SK-N-MC (cell line): ENCODE data around the gene TP53BP1.

Experiments used
- DNase-seq: peaks from one replicate; pipeline ENCODE4 v3.0.0-alpha.2; 2011; ENCODE audit warnings: low read depth, low spot score
- H3K27ac ChIP-seq: fragments of 200-600 bp; sonication (generic); 2 replicates; pipeline ENCODE4 v1.5.1; 2016; ENCODE audit warnings: mixed run types
- H3K36me3 ChIP-seq: fragments of 200-600 bp; sonication (generic); 2 replicates; pipeline ENCODE4 v1.6.1; 2017; ENCODE audit warnings: antibody characterized with exemption, low read length, mixed read lengths; ENCODE audit not compliant: insufficient read depth
- H3K4me3 ChIP-seq: fragments of 200-600 bp; sonication (generic); 2 replicates; pipeline ENCODE4 v1.5.1; 2016
- H3K9ac ChIP-seq: fragments of 200-600 bp; sonication (generic); 2 replicates; pipeline ENCODE4 v1.8.0; 2017; ENCODE audit warnings: mixed run types, mixed read lengths; ENCODE audit not compliant: insufficient read length
- H3K9me3 ChIP-seq: fragments of 200-600 bp; sonication (generic); 2 replicates; pipeline ENCODE4 v1.6.1; 2017; ENCODE audit warnings: low read depth, mild to moderate bottlenecking, antibody characterized with exemption, low read length, moderate library complexity, mixed read lengths
- EZH2 ChIP-seq: fragments of 200-600 bp; sonication (generic); IDR thresholded peaks from one replicate; pipeline ENCODE4 v1.6.1; 2017; ENCODE audit warnings: antibody characterized with exemption
- FOXP2 ChIP-seq: optimal IDR thresholded peaks from 2 replicates; pipeline ENCODE3; 2011; ENCODE audit warnings: mild to moderate bottlenecking, moderate library complexity; ENCODE audit not compliant: insufficient read depth; ENCODE audit errors: extremely low read length, control extremely low read depth
- POLR2AphosphoS5 ChIP-seq: IDR thresholded peaks from 2 replicates; pipeline ENCODE4 v1.6.1; 2012; ENCODE audit warnings: mild to moderate bottlenecking, low read depth, low read length, borderline replicate concordance

Gene TP53BP1

DNA sequence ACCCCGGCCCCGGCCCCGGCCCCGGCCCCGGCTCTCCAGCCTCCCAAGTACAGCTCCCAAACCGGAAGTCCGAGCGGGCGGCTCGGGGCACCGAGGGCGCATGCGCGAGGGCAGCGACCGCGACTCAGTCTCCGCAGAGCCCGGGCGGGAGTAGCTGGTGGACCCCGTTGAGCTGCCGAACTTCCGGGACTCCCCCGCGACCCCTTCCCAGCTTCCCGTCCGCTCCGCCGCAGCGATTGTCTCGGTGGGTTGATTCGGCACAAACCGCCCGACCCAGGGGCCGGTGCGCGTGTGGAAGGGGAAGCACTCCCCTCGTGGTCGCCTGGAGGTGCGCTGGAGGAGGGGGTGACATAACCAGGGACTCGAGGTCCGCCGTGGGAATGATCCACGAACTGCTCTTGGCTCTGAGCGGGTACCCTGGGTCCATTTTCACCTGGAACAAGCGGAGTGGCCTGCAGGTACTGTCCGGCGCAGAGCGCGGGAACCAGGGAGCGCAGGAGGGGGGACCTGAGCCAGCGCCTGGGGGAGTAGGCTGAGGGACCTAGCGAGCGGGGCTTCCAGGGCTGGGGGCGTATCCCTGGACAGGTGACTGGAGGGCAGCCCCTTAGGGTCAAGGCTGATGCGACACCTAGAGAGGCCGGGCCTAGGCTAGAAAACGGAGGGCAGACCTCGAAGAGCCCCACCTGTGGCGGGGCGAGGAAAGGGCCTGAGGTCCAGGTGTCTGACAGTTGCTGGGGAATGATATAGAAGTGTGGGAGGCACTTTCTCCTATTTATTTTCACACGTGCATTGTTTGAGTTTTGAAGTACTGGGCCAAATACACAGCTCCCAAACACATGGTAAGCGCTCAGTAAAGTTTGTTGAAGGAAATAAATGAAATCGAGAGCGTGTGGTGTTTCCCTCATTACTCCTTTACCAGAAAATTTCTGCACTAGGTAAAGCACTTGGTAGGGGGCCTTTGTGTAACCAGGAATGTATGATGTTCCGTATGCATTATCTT, 121.7 kb downstream of the TP53BP1 start, which contains the start of the genes TUBGCP4 and ZSCAN29:
Gene TUBGCP4, plus strand, starts transcription at position 127 of the 1,000 bp plus-strand sequence. Its CDS starts 254 bp downstream, at position 381.
Gene ZSCAN29, minus strand, starts transcription at position 69 of the 1,000 bp plus-strand sequence. CDS start 1,130 bp downstream, outside the sequence.
- peak within 1 kb of the TSS; percentile 85 for H3K4me3 ChIP-seq
- DNase-seq = no peak
- H3K9me3 ChIP-seq = no peaks in the 10 kb centered on the region
- no peak within 1 kb of the TSS for H3K27ac ChIP-seq
- peaks cover 23% of the 10 kb centered on the region for H3K36me3 ChIP-seq
- peak within 1 kb of the TSS; percentile 86 for H3K9ac ChIP-seq
- TF ChIP-seq POLR2AphosphoS5 (peak; percentile 81), EZH2 (no peak), FOXP2 (no peak)

DNA sequence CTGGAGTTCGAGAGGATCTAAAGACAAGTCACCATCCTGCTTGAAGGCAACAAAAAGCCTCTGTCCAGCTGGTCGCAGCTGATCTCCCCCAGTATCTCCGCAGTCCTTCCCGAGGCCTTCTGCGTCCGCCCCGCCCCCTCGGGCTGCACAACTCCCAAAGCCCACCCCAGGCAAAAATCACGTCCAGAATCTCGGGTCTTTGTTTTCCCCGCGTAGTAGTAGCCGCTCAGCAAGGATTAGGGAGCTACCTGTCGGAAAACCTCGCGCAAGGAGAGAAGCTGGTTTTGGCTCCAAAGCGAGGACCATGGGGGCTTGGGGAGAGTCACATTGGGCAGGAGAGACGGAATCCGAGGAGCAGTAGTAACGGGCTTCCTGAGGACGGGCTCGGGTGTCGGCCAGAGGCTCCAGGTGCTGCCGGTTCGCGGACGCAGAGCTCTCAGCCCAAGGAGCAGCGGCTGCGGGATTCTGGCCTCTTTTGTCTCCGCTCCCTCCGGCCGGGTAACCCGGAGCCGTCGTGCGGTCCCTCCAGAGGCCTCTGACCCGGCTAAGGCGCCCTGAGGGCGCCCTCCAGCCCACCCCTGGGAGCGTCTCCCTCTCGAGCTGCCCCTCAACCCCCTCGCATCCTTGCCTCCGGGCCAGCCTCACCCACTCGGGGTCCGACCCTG, 122.5 kb downstream of the TP53BP1 start:
- no peak overlapping the region for H3K27ac ChIP-seq
- peak overlapping the region; percentile 85 for H3K4me3 ChIP-seq
- TF ChIP-seq EZH2 = no peak
- TF ChIP-seq POLR2AphosphoS5 = no peak
- no peak for TF ChIP-seq FOXP2
- DNase-seq = no peak
- H3K9ac ChIP-seq = peak overlapping the region; percentile 86
- peaks cover 30% of the 10 kb centered on the region for H3K36me3 ChIP-seq
- H3K9me3 ChIP-seq = no peaks in the 10 kb centered on the region

DNA sequence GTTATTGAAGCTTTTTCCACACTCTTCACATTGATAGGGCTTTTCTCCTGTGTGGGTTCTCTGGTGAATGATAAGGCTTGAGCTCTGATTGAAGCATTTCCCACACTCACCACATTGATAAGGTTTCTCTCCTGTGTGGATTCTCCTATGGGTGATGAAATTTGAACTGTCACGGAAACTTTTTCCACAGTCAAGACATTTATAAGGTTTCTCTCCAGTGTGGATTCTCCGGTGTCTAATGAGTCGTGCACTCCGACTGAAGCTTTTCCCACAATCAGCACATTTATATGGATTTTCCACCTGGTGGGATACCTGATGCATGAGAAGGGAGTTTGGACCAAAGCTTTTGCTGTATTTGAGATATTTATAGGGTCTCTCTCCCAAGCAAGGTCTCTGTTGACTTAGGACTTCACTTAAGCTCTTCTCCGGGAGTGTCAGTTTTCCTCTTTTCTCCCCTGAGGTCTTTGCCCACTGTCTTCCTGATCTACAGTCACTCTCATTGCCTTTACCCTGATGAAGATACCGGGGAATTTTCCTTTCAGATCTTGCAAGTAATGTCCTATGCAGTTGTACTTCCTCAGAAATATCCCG, 131.5 kb downstream of the TP53BP1 start:
- H3K9me3 ChIP-seq = peaks cover 24% of the 10 kb centered on the region
- H3K27ac ChIP-seq = no peak overlapping the region
- no peak for TF ChIP-seq FOXP2
- no peak for TF ChIP-seq POLR2AphosphoS5
- TF ChIP-seq EZH2 = no peak
- peaks cover 86% of the 10 kb centered on the region for H3K36me3 ChIP-seq
- DNase-seq = no peak
- H3K9ac ChIP-seq = no peak overlapping the region
- no peak overlapping the region for H3K4me3 ChIP-seq

DNA sequence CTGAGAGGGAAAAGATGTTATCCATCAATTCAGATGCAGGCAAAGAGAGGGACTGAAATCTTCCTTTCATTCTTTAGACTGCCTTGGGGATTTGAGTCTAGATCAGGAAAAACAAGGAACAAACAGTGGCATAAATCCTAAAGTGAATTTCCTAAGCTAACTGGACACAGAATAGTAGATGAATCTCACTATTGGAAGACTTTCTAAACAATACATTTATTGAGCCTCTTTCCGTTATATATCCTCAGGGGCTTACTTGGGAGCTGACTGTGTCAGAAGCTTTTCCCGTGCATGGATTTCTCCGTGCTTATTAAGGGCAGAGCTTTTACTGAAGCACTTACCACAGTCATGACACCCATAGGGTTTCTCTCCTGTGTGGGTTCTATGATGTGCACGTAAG, 132.1 kb downstream of the TP53BP1 start:
- DNase-seq = no peak
- Histone ChIP-seq H3K9me3 (peaks cover 24% of the 10 kb centered on the region), H3K4me3 (no peak overlapping the region), H3K9ac (no peak overlapping the region), H3K27ac (no peak overlapping the region), H3K36me3 (peaks cover 80% of the 10 kb centered on the region)
- TF ChIP-seq FOXP2 (no peak), EZH2 (no peak), POLR2AphosphoS5 (no peak)
